ENCODE results near the gene NGB. TPM values are rescaled to one million over a fixed set of nuclear protein-coding genes. Genes with fewer than 3 reads are reported as not detected.

Gene NGB
- total and polyA plus RNA-seq, 7 donors, result 1.9 to 10.0 (median 9.4) TPM; not detected in 2

DNA sequence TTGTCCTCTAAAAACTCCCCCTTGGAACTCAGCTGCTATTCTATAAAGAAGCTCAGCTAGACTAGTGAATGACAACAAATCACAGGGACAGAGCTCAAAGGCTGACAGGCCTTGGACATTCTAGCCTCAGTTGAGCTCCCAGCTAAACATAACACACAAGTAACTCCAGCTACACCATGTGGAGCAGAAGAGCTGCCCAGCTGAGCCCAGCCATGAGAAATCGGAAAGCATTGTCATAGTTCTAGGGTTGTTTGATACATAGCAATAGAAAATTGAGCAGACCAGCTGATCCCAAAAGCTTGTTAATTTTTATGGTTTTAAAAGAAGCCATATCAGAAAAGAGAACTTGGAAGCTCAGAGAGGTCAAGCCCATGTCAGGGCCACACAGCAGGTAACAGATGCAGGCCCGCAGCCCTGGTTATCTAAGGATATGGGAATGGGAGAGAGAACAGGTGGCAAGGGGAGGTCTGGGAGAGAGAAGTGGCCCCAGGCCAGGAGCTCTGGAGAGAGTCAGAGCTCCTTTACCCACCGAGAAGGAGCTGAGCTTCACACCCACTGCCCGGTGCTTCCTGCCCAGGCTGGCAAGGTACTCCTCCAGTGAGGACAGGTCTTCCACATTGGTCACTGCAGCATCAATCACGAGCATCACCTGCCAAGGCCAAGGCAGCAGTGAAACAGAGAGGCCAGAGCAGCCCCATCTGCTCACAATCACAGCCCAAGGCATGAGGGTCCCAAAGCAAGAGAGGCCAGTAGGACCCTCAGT lies 2.9 kb downstream of the NGB start:
- Histone ChIP-seq H3K27ac (no peak overlapping the region), H3K4me3 (no peak overlapping the region), H3K4me1 (peaks cover 0 to 5% (median 0%) of the 10 kb centered on the region in 4 donors), H3K9me3 (peaks cover 0 to 2% (median 0%) of the 10 kb centered on the region in 4 donors), H3K27me3 (peaks cover 9 to 52% (median 18%) of the 10 kb centered on the region in 3 donors), H3K36me3 (no peaks in the 10 kb centered on the region)
- intact Hi-C loops (cut with DNase I), result no loop called here
- DNase-seq, result no peak
- 85 to 93% methylated on average over 5 of the region's 5 CpGs for WGBS, 2 donors
- TF ChIP-seq POLR2AphosphoS5 (IDR thresholded peaks at IDR 0.05), result no peak
- TF ChIP-seq EP300 (IDR thresholded peaks at IDR 0.05), result no peak
- TF ChIP-seq POLR2A (IDR thresholded peaks at IDR 0.05), result no peak
- TF ChIP-seq, protein P1, sequence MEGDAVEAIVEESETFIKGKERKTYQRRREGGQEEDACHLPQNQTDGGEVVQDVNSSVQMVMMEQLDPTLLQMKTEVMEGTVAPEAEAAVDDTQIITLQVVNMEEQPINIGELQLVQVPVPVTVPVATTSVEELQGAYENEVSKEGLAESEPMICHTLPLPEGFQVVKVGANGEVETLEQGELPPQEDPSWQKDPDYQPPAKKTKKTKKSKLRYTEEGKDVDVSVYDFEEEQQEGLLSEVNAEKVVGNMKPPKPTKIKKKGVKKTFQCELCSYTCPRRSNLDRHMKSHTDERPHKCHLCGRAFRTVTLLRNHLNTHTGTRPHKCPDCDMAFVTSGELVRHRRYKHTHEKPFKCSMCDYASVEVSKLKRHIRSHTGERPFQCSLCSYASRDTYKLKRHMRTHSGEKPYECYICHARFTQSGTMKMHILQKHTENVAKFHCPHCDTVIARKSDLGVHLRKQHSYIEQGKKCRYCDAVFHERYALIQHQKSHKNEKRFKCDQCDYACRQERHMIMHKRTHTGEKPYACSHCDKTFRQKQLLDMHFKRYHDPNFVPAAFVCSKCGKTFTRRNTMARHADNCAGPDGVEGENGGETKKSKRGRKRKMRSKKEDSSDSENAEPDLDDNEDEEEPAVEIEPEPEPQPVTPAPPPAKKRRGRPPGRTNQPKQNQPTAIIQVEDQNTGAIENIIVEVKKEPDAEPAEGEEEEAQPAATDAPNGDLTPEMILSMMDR (IDR thresholded peaks at IDR 0.05), result no peak

DNA sequence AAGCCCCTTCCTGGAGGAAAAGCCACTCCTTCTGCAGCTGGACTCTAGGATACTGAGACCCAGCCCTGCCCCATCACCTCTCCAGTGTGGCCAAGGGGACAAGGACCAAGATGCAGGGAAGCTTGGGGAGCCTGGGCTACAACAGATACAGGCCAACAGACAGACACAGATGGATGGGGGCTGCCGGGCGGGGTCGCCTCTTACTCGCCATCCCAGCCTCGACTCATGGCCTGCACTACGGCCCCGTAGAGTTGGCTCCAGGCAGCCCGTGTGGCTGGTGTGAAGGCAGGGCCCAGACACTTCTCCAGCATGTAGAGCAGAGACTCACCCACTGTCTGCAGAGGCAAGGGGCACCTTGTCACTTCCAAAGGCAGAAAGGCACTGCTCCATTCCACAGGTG lies 4.7 kb downstream of the NGB start:
- intact Hi-C loops (cut with DNase I), result no loop called here
- WGBS, 2 donors, result 89 to 91% methylated on average over 8 of the region's 8 CpGs
- peaks cover 9 to 34% (median 12%) of the 10 kb centered on the region in 3 donors for H3K27me3 ChIP-seq
- H3K4me1 ChIP-seq, result peaks cover 0 to 5% (median 0%) of the 10 kb centered on the region in 4 donors
- H3K9me3 ChIP-seq, result peaks cover 0 to 2% (median 0%) of the 10 kb centered on the region in 4 donors
- no peak overlapping the region for H3K27ac ChIP-seq
- no peak for DNase-seq
- TF ChIP-seq POLR2A (IDR thresholded peaks at IDR 0.05) (no peak), POLR2AphosphoS5 (IDR thresholded peaks at IDR 0.05) (no peak), EP300 (IDR thresholded peaks at IDR 0.05) (no peak)
- TF ChIP-seq, protein P1 (IDR thresholded peaks at IDR 0.05), result no peak
- no peak overlapping the region for H3K4me3 ChIP-seq
- no peaks in the 10 kb centered on the region for H3K36me3 ChIP-seq

DNA sequence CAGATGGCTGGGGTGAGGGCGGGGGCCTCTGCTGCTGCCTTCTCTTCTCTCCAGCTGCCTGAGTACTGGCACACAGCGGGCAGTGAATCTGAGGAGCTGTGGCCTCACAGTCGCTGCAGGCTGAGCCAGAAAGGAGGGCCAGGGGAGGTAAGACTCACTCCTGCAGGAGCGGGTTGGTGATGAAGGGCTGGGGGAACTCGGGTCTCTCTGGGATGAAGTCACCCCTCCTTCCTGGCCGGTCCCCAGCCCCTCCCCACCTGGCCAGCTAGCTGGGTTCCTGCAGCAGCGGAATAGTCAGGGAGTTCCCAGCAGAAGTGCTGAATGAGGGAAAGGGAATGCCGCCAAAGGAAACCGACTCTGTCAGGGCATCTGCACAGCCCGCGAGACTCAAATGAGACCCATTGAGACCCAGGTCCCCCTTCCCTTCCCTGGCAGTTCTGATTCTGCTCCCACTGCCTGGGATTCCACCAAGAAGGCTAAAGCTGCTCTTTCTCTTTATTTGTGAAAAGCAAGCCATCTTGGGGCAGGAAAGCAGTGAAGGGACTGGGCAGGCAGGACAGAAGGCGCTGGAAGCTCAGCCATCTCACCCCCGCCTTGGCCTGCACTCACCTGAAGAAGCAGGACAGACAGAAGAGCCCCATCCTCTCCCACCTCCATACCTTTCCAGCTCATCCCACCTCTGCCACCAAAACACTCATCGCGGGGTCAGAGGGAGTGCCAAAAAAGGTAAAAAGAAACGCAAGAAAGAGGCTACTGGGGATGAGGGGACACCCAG lies 5.3 kb downstream of the NGB start:
- Histone ChIP-seq H3K27me3 (peaks cover 4 to 28% (median 7%) of the 10 kb centered on the region in 3 donors), H3K36me3 (no peaks in the 10 kb centered on the region), H3K4me3 (no peak overlapping the region), H3K27ac (no peak overlapping the region), H3K4me1 (peaks cover 0 to 2% (median 0%) of the 10 kb centered on the region in 4 donors), H3K9me3 (peaks cover 0 to 2% (median 0%) of the 10 kb centered on the region in 4 donors)
- intact Hi-C loops (cut with DNase I), result no loop called here
- no peak for TF ChIP-seq POLR2AphosphoS5 (IDR thresholded peaks at IDR 0.05)
- TF ChIP-seq EP300 (IDR thresholded peaks at IDR 0.05), result no peak
- TF ChIP-seq, protein P1 (IDR thresholded peaks at IDR 0.05), result no peak
- no peak for TF ChIP-seq POLR2A (IDR thresholded peaks at IDR 0.05)
- DNase-seq, result no peak
- 79 to 80% methylated on average over 16 of the region's 16 CpGs for WGBS, 2 donors

DNA sequence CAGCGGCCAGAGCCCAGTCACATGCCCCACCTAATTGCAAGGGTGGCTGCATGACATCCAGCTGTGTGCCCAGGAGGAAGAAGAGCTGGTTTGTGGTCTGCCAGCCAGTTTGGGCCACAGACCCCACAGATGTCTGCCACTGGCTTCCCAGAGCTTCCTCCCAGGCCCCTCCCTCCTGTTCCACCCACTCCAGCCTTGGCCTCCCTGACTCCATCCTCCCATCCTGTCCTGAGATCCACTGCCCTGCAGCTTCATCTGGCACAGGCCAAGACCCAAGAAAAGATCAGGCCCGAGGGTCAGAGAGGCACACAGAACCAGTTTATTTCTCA lies 5.9 kb downstream of the NGB start:
- no peak for DNase-seq

More for the DNA sequence above, 5.9 kb downstream of the NGB start:
- Histone ChIP-seq H3K36me3 (no peaks in the 10 kb centered on the region), H3K27me3 (peaks cover 0 to 27% (median under 1%) of the 10 kb centered on the region in 3 donors), H3K27ac (no peak overlapping the region), H3K9me3 (peaks cover 0 to 2% (median 0%) of the 10 kb centered on the region in 4 donors), H3K4me1 (no peaks in the 10 kb centered on the region), H3K4me3 (no peak overlapping the region)
- intact Hi-C loops (cut with DNase I), result no loop called here
- TF ChIP-seq EP300 (IDR thresholded peaks at IDR 0.05) (no peak), POLR2A (IDR thresholded peaks at IDR 0.05) (no peak), POLR2AphosphoS5 (IDR thresholded peaks at IDR 0.05) (no peak)
- TF ChIP-seq, protein P1 (IDR thresholded peaks at IDR 0.05), result no peak
- 59 to 68% methylated on average over 2 of the region's 2 CpGs for WGBS, 2 donors

All from sigmoid colon (tissue), 7 donors.